Measurements from ENCODE around the gene KCNJ5.

DNA sequence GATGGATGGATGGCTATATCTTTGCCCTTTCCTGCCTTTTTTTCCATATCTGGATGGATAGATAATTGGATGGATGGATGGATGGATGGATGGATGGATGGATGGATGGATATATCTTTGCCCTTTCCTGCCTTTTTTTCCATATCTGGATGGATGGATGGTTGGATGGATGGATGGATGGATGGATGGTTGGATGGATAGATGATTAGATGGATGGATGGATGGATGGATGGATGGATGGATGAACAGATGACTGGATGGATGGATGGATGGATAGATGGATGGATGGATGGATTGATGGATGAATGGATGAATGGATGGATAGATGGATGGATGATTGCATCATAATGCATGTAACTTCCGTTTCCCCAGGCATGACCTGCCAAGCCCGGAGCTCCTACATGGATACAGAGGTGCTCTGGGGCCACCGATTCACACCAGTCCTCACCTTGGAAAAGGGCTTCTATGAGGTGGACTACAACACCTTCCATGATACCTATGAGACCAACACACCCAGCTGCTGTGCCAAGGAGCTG, 24.9 kb downstream of the KCNJ5 start:
- TF ChIP-seq, protein P1, sequence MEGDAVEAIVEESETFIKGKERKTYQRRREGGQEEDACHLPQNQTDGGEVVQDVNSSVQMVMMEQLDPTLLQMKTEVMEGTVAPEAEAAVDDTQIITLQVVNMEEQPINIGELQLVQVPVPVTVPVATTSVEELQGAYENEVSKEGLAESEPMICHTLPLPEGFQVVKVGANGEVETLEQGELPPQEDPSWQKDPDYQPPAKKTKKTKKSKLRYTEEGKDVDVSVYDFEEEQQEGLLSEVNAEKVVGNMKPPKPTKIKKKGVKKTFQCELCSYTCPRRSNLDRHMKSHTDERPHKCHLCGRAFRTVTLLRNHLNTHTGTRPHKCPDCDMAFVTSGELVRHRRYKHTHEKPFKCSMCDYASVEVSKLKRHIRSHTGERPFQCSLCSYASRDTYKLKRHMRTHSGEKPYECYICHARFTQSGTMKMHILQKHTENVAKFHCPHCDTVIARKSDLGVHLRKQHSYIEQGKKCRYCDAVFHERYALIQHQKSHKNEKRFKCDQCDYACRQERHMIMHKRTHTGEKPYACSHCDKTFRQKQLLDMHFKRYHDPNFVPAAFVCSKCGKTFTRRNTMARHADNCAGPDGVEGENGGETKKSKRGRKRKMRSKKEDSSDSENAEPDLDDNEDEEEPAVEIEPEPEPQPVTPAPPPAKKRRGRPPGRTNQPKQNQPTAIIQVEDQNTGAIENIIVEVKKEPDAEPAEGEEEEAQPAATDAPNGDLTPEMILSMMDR (IDR thresholded peaks at IDR 0.05) = no peak
- TF ChIP-seq ZC3H11A (IDR thresholded peaks at IDR 0.05) = no peak
- TF ChIP-seq POLR2A (IDR thresholded peaks at IDR 0.05; ENCODE audit: low read length) = no peak
- no peak for TF ChIP-seq JUN (IDR thresholded peaks at IDR 0.05)
- TF ChIP-seq, protein P2, sequence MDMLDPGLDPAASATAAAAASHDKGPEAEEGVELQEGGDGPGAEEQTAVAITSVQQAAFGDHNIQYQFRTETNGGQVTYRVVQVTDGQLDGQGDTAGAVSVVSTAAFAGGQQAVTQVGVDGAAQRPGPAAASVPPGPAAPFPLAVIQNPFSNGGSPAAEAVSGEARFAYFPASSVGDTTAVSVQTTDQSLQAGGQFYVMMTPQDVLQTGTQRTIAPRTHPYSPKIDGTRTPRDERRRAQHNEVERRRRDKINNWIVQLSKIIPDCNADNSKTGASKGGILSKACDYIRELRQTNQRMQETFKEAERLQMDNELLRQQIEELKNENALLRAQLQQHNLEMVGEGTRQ (IDR thresholded peaks at IDR 0.05) = no peak
- TF ChIP-seq, protein P3, sequence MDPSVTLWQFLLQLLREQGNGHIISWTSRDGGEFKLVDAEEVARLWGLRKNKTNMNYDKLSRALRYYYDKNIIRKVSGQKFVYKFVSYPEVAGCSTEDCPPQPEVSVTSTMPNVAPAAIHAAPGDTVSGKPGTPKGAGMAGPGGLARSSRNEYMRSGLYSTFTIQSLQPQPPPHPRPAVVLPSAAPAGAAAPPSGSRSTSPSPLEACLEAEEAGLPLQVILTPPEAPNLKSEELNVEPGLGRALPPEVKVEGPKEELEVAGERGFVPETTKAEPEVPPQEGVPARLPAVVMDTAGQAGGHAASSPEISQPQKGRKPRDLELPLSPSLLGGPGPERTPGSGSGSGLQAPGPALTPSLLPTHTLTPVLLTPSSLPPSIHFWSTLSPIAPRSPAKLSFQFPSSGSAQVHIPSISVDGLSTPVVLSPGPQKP (IDR thresholded peaks at IDR 0.05; ENCODE audit: low read depth, low read length) = no peak
- TF ChIP-seq, protein P4, sequence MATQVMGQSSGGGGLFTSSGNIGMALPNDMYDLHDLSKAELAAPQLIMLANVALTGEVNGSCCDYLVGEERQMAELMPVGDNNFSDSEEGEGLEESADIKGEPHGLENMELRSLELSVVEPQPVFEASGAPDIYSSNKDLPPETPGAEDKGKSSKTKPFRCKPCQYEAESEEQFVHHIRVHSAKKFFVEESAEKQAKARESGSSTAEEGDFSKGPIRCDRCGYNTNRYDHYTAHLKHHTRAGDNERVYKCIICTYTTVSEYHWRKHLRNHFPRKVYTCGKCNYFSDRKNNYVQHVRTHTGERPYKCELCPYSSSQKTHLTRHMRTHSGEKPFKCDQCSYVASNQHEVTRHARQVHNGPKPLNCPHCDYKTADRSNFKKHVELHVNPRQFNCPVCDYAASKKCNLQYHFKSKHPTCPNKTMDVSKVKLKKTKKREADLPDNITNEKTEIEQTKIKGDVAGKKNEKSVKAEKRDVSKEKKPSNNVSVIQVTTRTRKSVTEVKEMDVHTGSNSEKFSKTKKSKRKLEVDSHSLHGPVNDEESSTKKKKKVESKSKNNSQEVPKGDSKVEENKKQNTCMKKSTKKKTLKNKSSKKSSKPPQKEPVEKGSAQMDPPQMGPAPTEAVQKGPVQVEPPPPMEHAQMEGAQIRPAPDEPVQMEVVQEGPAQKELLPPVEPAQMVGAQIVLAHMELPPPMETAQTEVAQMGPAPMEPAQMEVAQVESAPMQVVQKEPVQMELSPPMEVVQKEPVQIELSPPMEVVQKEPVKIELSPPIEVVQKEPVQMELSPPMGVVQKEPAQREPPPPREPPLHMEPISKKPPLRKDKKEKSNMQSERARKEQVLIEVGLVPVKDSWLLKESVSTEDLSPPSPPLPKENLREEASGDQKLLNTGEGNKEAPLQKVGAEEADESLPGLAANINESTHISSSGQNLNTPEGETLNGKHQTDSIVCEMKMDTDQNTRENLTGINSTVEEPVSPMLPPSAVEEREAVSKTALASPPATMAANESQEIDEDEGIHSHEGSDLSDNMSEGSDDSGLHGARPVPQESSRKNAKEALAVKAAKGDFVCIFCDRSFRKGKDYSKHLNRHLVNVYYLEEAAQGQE (IDR thresholded peaks at IDR 0.05) = no peak
- no peak for TF ChIP-seq HDAC2 (IDR thresholded peaks at IDR 0.05)
- TF ChIP-seq HOXB5 (CRISPR knock-in tag; IDR thresholded peaks at IDR 0.05) = no peak
- TF ChIP-seq, protein P5, sequence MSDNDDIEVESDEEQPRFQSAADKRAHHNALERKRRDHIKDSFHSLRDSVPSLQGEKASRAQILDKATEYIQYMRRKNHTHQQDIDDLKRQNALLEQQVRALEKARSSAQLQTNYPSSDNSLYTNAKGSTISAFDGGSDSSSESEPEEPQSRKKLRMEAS (IDR thresholded peaks at IDR 0.05) = no peak

Measured in A549 (cell line).